ENCODE measurements around the gene PEX19.

Gene PEX19

GRCh38 chr1:160277987-160278386 is 6.9 kb downstream of the PEX19 start:
- no peak for DNase-seq (ENCODE audit: low spot score)

- no peak for DNase-seq (ENCODE audit: low spot score)
Measured at GRCh38 chr1:160277330-160277729, 7.6 kb downstream of the PEX19 start.

GRCh38 chr1:160271025-160271424 is 13.9 kb downstream of the PEX19 start:
- DNase-seq (ENCODE audit: low spot score) = no peak

- no peak for DNase-seq (ENCODE audit: low spot score)
Measured at GRCh38 chr1:160267284-160267991, 17.5 kb downstream of the PEX19 start.

GRCh38 chr1:160264795-160265307 is 20.1 kb downstream of the PEX19 start:
- no peak for DNase-seq (ENCODE audit: low spot score)

- peak; percentile 80 for DNase-seq (ENCODE audit: low spot score)
Measured at GRCh38 chr1:160261893-160262794, 22.8 kb downstream of the PEX19 start, which contains the start of gene DCAF8. Gene DCAF8, minus strand, starts transcription at chr1:160262549. Its CDS starts 18,541 bp downstream, at chr1:160244008.

GRCh38 chr1:160261556-160261892 is 23.4 kb downstream of the PEX19 start:
- DNase-seq (ENCODE audit: low spot score) = peak; percentile 54

GRCh38 chr1:160260406-160261382 is 24.2 kb downstream of the PEX19 start:
- DNase-seq (ENCODE audit: low spot score) = peak; percentile 15

GRCh38 chr1:160258177-160258798 is 26.6 kb downstream of the PEX19 start:
- DNase-seq (ENCODE audit: low spot score) = no peak

- DNase-seq (ENCODE audit: low spot score) = no peak
Measured at GRCh38 chr1:160257411-160258015, 27.4 kb downstream of the PEX19 start.

GRCh38 chr1:160256396-160257046 is 28.4 kb downstream of the PEX19 start:
- no peak for DNase-seq (ENCODE audit: low spot score)

GRCh38 chr1:160255781-160256300 is 29.1 kb downstream of the PEX19 start:
- DNase-seq (ENCODE audit: low spot score) = no peak

GRCh38 chr1:160251687-160252526 is 33.0 kb downstream of the PEX19 start:
- DNase-seq (ENCODE audit: low spot score) = peak; percentile 61

- no peak for DNase-seq (ENCODE audit: low spot score)
Measured at GRCh38 chr1:160251011-160251410, 33.9 kb downstream of the PEX19 start.

- no peak for DNase-seq (ENCODE audit: low spot score)
Measured at GRCh38 chr1:160247053-160247452, 37.9 kb downstream of the PEX19 start.

- no peak for DNase-seq (ENCODE audit: low spot score)
Measured at GRCh38 chr1:160245434-160245833, 39.5 kb downstream of the PEX19 start.

GRCh38 chr1:160244209-160244608 is 40.7 kb downstream of the PEX19 start:
- DNase-seq (ENCODE audit: low spot score) = no peak

GRCh38 chr1:160243767-160244166 is 41.2 kb downstream of the PEX19 start:
- DNase-seq (ENCODE audit: low spot score) = no peak
